TTC549 (cell line): Measurements from ENCODE around the gene STPG2.
A peak's percentile ranks its signal among the peaks of the same experiment; 100 is the strongest.

Experiments used
- FAIRE-seq: peaks from 2 replicates; lab custom pipeline; 2012; peaks lifted over from hg19 to GRCh38; lab: Jason Lieb, UNC

STPG2 gene

GRCh38 chr4:98143001-98143899 lies at the start of gene STPG2:
Gene STPG2, minus strand, starts transcription at chr4:98143476.
- peak; percentile 76 for FAIRE-seq

GRCh38 chr4:98185279-98185678 lies 42.0 kb upstream of the STPG2 start:
- no peak for FAIRE-seq

GRCh38 chr4:98181809-98182208 lies 38.5 kb upstream of the STPG2 start:
- FAIRE-seq = no peak

GRCh38 chr4:98179951-98180350 lies 36.7 kb upstream of the STPG2 start:
- no peak for FAIRE-seq

GRCh38 chr4:98176531-98176930 lies 33.3 kb upstream of the STPG2 start:
- FAIRE-seq = no peak

- FAIRE-seq = no peak
Measured at GRCh38 chr4:98170035-98170434, 26.8 kb upstream of the STPG2 start.

- no peak for FAIRE-seq
Measured at GRCh38 chr4:98166731-98167041, 23.4 kb upstream of the STPG2 start.

- FAIRE-seq = no peak
Measured at GRCh38 chr4:98166025-98166730, 22.9 kb upstream of the STPG2 start.

GRCh38 chr4:98162696-98163095 lies 19.4 kb upstream of the STPG2 start:
- no peak for FAIRE-seq

GRCh38 chr4:98151145-98151924 lies 8.1 kb upstream of the STPG2 start:
- FAIRE-seq = no peak

GRCh38 chr4:98150092-98150761 lies 7.0 kb upstream of the STPG2 start:
- peak; percentile 96 for FAIRE-seq

GRCh38 chr4:98148856-98149255 lies 5.6 kb upstream of the STPG2 start:
- FAIRE-seq = no peak

- FAIRE-seq = no peak
Measured at GRCh38 chr4:98126141-98126540, 17.1 kb downstream of the STPG2 start.

- FAIRE-seq = no peak
Measured at GRCh38 chr4:98125585-98125984, 17.7 kb downstream of the STPG2 start.

GRCh38 chr4:98117363-98117762 lies 25.9 kb downstream of the STPG2 start:
- FAIRE-seq = no peak

GRCh38 chr4:98113012-98113411 lies 30.3 kb downstream of the STPG2 start:
- no peak for FAIRE-seq

- no peak for FAIRE-seq
Measured at GRCh38 chr4:98110929-98111328, 32.3 kb downstream of the STPG2 start.

GRCh38 chr4:98110214-98110613 lies 33.1 kb downstream of the STPG2 start:
- FAIRE-seq = no peak

GRCh38 chr4:98102660-98103059 lies 40.6 kb downstream of the STPG2 start:
- peak; percentile 32 for FAIRE-seq

GRCh38 chr4:98101988-98102387 lies 41.3 kb downstream of the STPG2 start:
- FAIRE-seq = no peak

GRCh38 chr4:98098764-98099163 lies 44.5 kb downstream of the STPG2 start:
- FAIRE-seq = no peak

- no peak for FAIRE-seq
Measured at GRCh38 chr4:98094118-98094517, 49.2 kb downstream of the STPG2 start.
